HS-27A (cell line): Measurements from ENCODE around the gene CDHR3.
"Not testable (repeated sequence)": the region's sequence is repeated elsewhere in the genome, so short reads cannot be mapped to it uniquely, and the experiment has no call there.

Experiments
- DNase-seq: peaks from one replicate; pipeline ENCODE4 v3.0.0-alpha.2; 2012; ENCODE audit warnings: low read depth, missing footprints

CDHR3 gene

DNA sequence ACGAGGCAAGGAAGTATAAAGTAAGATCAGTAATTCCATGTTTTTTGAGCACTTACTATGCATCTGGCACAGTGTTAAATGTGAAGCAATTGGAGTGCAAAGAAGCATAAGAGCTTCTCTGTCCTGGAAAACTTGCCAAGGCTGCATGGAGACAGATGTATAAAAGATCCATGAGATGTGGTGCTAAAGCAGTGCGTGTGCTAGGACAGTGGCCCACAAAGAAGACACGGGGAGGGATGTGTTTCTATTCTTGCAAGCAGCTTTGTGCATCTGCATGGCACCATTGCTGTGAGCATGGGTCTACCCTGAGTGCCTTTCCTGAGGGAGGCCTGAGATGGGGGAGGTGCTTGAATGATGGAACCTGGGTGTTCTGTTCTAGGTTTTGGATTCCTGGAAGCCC lies 5.1 kb upstream of the CDHR3 start:
- DNase-seq: no peak

DNA sequence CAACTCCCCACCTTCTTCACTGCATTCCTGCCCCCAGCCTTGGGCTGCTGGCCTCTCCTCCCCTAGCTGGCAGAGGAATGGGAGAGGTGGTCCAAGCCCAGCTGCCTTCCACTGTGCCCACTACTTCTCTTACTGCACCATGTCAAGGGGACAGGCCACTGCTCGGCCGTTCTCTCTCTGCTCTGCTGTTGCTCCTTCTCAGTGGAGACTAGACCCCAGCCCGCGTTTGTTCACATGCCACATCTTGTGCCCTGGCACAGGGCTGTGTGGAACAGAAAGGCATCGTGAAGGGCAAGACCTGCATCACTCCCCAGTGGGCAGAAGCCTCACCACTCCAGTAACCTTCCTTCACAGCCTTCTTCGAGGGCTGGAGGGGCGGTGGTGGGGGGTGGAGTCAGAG lies 711 bp upstream of the CDHR3 start:
- DNase-seq: no peak

DNA sequence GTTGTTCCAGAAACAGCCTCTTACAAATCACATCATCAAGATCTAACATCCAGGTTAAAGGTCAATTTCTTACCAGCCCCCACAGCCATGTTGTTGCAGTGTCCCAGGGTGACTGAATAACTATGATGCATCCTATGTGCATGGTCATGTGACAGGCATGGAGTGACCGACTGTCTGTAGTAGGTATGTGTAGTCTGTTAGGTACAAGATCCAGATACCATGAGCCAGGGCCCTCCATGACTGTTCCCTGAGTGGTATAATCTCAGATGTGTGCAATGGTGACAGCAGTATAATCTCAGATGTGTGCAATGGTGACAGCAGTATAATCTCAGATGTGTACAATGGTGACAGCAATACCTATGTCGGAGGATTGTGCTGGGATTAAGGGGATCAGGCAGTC lies 8.8 kb downstream of the CDHR3 start:
- DNase-seq: no peak

DNA sequence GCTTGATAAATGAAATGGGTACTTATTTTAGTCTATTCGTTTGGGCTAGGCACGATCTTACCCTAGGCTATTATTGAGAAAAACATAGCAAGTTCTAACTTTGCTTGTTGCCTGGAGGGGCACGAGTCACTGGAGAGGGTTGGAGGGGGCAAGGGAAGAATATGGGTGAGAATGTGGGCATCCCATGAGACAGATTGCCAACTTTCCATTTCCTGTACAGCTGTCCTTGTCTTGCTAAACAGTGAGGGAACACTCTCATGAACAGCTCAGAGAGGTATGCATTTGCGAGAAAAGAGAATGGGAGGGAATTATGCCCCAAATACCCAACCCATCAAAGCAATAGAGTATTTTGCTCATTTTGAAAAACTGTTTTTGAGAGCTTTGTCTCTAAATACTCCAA lies 9.2 kb downstream of the CDHR3 start:
- DNase-seq: no peak

DNA sequence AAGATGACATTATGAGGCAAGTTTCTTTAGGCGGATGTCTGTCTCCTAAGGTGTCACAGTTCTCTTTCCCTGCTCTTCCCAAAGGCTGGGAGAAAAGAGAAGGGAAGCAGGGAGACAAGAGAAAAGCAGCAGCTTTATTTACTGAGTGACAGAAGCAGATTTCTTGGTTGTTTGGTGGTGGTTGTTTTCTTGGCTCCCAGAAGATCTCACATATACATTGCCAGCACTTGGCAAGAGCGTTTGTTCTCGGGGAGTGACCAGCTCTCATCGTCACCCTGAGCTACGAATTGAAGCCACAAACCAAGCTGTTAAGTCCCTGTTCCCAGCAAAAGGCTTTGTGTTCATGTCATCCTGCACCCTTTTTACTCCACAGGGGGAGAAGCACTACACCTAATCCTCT lies 11.4 kb downstream of the CDHR3 start:
- no peak for DNase-seq

DNA sequence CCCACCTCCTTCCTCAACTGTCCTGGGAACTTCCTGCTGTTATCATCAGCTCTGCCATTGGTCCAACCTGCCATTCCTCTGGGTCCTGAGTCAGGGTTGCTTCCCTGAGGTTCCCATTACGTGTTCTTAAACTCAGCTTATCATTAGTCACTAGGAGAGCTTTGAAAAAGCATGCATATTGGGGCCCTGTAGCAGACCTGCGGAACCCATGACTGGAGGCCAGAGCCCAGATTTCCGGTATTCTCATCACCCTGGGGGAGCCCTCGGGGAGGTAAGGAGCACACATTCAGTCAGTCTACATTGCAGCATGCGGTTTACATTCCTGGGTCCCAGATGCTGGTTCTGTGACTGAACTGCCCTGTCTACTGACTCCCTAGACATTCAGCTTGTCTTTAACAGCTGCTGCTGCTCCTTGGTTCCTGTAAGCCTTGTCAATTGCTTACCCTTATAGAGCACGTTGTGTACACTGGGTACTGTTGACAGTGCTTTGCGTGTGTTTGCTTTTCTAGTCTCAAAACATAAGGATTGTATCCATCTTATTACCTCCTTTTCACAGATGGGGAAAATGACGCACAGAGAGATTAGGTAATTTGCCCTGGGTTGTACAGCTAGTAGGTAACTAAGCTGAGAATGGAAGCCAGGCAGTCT lies 12.8 kb downstream of the CDHR3 start:
- no peak for DNase-seq

DNA sequence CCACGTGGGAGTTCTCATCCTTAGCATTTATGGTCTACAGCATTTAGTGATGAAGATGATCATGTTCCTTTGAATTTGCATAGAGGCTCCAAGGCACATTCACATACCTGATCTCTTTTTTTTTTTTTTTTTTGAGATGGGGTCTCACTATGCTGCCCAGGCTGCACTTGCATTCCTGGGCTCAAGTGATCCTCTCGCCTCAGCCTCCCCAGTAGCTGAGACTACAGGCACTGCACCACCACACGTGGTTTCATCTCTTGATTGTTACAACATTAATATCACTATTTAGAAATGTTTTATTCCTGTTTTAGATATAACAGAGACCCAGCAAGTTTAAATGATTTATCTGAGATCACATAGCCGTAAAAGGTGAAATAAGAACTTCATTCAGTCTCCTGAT lies 13.8 kb downstream of the CDHR3 start:
- DNase-seq: no peak

DNA sequence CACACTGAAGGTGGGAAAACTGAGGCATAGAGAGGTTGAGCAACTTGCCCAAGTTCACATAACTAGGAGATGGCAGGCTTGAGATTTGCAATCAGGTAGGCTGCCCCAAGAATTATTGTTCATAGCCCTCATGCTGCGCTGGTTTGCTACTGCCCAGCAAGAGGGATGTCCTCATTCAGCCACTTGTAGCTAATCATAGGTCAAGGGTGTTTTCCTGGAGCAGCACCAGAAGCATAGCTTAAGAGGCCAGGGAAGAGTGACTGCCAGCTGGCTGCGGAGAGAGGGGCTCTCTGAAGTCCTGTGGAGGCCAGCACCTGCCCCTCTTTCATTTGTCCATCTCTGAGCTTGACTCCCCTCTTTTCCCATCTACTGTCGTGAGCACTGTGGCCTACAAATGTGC lies 15.0 kb downstream of the CDHR3 start:
- DNase-seq: no peak

DNA sequence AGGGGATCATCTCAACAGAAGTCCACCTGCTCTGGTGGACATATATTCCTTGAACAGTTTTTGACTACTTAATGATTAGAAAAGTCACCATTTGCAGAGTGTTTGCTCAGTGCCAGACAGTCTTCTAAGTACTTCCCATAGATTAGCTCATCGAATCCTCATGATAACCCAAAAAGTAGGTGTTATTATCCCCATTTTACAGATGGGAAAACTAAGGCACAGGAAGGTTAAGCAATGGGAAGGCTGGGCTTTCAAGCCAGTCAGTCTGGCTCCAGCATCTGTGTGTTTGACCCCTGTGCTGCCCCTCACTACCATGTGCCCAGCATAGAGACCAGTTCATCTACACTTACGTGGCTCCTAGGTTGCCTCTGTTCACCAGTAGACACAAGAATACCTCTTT lies 15.9 kb downstream of the CDHR3 start:
- no peak for DNase-seq

DNA sequence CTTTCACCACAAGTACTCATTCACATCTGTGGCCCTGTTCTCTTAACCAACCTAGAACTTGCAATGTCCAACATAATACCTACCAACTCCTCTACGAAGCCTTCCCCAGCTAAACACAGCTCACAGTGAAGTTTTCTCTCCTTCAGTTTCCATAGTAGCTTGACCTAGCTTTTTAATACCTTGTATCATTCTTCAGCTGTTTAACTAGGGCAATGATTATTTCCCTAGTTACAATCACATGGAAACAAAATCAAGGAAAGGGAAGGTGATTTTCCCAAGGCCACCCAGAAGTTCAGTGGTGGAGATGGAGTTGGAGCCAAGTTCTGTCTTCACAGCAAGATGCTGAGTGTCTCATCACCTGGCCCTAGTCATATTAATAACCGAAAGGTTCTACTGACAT lies 16.3 kb downstream of the CDHR3 start:
- no peak for DNase-seq

DNA sequence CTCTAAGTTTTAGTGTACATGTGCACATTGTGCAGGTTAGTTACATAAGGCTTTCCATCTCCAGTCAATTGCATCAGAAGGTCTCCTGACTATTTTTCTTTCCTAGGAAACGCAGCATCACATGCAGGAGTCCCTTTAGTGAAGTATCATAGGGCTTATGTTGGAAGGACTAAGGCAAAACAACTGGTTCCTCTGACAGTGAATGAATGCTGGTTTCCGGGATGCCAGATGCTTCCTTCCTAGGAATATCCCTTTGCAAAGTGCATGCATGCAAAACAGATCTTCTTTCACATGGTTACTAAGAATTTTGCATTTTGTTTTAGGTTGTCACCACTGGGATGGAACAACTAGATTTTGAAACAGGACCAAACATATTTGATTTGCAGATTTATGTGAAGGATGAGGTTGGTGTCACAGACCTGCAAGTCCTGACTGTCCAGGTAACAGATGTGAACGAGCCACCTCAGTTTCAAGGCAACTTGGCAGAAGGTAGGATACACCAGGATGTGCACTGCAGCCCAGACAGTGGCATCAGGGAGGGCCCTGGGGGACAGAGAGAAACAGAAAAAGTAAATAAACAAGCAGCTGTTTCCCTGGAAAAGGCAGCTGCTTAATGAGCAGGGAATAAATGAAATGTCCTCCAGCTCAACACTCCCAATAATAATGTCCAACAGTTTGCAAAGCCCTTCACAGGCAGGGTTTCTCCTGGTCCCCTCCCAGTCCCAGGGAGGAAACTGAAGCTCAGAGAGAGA lies 17.8 kb downstream of the CDHR3 start:
- DNase-seq: no peak

DNA sequence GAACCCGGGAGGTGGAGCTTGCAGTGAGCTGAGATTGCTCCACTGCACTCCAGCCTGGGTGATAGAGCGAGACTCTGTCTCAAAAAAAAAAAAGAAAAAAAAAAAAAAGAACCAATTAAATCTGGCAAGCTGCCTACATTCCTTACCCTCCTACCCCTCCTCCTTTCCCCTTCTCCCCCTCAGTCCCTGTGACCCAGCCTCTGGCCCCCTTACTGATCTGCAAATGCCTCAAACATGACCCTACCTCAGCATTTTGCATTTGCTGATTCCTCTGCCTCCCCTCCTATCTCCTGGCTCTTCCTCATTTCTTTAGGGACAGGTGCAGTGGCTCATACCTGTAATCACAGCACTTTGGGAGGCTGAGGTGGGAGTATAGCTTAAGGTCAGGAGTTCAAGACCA lies 19.3 kb downstream of the CDHR3 start:
- no peak for DNase-seq

DNA sequence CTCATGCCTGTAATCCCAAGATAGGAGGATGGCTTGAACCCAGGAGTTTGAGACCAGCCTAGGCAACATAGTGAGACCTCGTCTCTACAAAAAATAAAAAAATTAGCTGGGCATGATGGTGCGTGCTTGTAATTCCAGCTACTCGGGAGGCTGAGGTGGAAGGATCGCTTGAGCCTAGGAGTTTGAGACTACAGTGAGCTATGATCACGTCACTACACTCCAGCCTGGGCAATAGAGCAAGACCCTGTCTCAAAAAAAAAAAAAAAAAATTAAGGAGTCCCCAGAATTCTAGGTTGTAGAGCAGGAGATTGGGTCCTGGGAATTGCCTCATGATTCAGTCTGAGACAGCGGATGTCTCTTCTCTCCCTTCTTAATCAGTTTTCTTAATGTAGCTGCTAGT lies 21.7 kb downstream of the CDHR3 start:
- not testable (repeated sequence) for DNase-seq

DNA sequence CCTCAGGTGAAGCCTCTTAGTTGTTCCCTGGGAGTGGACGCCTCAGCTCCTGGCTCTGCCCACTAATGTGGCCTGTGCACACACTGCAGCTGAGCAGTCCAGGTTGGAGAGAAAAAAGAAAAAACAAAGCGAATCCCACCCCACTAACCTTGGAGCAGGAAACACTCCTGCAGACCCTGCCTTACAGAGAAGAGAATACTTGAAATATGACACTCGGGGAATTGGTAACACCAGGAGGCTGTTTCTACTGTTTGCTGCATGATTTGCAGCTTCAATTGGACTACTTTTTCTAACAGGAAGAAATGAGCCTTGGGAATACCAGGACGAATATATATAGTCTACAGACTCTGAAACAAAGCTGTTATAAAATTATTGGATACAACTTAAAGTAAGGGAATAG lies 22.2 kb downstream of the CDHR3 start:
- no peak for DNase-seq

DNA sequence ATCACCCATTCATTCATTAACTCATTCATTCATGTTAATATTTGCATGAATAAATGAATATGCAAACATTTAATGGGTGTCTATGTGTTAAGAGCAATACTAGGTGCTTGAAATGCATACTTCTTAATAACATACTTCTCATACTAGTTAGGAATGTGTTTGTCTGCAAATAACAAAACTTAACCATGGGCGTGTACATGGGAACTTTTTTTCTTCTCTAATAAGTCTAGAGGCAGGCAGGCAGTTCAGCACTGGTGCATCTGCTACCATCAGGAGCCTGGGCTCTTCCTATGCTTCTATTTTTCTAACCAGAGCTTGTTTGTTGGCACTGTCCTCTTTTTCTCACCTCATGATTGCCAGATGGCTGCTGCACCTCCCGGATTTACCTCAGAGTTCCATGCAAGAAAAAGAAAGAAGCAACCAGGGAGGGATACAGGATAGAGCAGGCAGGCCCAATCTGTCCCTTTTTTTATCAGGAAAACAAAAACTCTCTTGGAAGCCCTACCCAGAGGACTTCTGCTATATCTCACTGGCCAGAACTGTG lies 22.7 kb downstream of the CDHR3 start:
- no peak for DNase-seq

DNA sequence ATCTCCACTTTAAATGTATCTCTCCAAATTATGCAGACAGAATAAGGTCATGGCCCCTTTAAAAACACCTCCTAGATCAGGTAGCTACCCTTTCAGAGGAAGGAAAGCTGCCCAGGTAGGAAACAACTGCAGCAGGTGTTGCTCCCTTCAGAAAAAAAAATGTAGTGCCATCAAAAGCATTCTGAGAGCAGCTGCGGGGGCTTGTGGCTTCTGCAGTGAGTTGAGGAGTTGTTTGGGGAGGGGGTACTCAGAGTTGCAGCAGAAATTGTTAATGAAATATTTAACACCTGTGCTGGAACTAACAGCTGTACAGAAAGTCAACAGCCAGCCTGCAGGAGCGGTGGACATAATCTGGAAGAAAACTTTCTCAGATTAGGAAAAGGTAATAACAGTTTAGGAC lies 24.0 kb downstream of the CDHR3 start:
- DNase-seq: no peak

DNA sequence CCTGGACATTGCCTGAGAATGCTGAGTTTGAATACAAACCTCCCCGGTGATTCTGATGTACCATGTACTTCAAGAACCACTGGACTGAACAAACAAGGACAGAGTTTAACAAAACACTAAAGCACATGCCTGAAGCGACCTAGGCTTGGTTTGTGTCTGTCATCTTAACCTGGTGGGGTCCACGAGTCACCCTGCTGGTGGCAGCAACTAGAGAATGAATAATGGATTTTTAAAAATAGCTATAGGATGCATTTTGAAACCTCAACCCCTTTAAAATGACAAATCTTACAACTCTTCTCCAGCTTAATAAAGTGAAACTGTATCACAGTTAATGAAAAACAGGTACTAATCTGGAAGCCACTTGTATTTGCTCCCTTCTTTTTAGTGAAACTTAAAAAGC lies 25.2 kb downstream of the CDHR3 start:
- no peak for DNase-seq

DNA sequence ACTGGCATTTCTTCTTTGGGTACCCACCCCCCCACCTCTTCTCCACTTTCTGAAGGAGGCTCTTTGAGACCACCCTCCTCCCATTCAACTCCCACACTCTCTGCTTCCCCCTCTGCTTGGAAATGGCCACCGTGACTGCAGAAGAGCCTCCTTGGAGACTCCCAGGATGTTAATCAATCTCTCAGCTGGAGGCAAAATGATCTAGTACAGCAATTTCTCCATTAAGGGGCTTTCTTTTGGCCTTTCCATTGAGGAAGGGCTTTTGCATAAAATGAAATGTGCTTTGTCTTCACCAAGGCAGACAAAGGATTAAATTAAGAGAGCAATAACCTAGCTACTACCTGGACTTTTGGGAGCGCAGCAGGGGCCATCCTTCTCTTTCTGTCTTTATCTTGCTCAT lies 26.1 kb downstream of the CDHR3 start:
- no peak for DNase-seq

DNA sequence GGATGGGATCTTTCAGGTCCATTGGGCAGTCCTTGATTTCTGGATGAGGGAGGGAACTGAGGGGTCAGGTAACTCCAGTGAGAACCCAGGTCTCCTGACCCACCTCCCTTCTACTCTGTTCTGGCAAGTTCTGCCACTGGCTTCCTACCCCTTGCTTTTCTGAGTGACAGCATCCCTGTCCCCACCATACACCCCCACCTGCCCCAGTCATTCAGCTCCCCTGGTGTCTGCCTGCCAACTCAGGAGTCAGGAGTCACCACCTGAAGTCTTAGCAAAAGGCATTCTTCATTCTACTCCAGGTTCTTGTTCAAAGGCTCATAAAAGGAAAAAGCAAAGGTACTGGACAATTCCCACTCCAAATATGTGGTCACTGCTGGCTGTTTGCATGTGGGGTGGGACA lies 26.6 kb downstream of the CDHR3 start:
- no peak for DNase-seq

DNA sequence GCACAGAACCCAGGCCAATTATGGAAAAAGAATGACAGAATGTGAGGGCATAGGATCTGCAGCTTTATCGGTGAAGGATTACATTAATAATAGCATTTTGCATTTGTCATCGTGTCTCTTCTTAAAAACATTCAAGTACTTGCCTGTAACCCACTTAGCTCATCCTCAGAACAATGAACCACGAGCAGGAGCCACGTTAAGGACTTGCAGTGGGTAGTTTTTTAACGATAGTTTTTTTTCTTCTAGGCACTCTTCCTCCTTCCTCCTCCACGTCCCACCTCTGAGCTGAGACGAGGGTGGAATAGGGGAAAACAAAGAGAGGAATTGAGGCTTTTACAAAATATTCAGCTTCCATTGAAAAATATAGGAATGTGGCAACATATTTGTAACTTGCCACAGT lies 27.1 kb downstream of the CDHR3 start:
- DNase-seq: no peak

DNA sequence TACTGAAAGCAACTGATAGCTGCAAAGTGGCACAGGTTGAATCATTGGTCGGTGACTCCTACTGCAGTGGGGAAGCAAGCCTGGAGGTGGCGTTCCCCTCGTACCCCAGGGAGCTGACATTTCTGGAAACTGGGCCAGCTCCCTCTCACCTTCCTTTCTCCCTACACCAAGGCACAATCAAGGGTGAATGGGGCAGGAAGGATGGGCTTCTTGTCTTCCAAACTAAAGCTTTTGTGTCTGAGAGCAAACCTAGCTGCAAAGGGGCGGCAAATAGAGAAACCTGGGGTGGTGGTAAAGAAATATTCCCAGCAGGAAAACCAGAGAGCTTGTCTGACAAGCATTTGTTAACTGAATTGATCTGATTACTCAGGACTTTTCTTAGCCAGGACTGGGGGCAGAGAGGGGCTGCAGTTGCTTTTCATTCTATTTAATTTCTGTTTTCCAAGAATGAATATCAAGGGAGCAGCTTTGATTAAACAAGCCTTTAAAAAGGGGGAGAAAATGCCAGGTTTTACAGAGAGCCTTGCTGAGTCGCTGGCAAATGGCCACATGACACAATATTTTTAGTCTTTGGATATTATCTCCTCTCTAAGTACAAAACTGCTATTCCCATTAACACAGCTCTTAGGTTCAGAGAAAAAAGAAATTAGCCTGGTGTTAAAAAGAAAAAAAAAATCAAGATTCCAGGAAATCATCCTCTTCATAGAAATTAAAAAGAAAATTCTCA lies 27.8 kb downstream of the CDHR3 start:
- DNase-seq: no peak

DNA sequence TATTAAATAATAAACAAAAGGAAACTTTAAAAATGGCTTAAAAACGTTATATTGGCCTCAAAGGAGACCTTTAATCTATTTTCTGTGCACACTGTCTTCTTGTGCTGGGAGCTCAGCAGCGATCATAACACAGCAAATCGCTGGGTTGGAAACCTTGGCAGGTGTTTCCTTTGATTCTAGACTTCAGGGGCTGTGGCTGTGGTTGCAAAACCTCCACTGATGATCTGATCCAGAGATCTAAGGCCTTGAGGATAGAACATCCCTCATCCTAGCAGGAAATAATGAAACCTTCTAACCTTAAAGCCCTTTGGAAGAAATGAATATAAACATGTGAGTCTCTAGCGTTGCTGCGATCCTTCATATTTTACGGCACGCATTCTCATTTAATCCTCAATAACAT lies 29.8 kb downstream of the CDHR3 start:
- no peak for DNase-seq
